ENCODE data around the gene GLO1. TPM values are rescaled to one million over a fixed set of nuclear protein-coding genes. Genes with fewer than 3 reads are reported as not detected.

The GLO1 gene
- total RNA-seq, 1 donor from 2014 or later: 202 TPM

- no peak for DNase-seq (ENCODE audit: low read depth)
- no peak overlapping the region for H3K4me3 ChIP-seq (ENCODE audit: low read depth, low read length)
- TF ChIP-seq CTCF (conservative IDR thresholded peaks at IDR 0.05; ENCODE audit: low read depth, low read length): no peak
Observed at GRCh38 chr6:38654263-38654662, 48.7 kb downstream of the GLO1 start.

- DNase-seq (ENCODE audit: low read depth): no peak
- H3K4me3 ChIP-seq (ENCODE audit: low read depth, low read length): no peak overlapping the region
- no peak for TF ChIP-seq CTCF (conservative IDR thresholded peaks at IDR 0.05; ENCODE audit: low read depth, low read length)
Observed at GRCh38 chr6:38651121-38651784, 51.7 kb downstream of the GLO1 start.

- TF ChIP-seq CTCF (conservative IDR thresholded peaks at IDR 0.05; ENCODE audit: low read depth, low read length): no peak
- no peak overlapping the region for H3K4me3 ChIP-seq (ENCODE audit: low read depth, low read length)
- DNase-seq (ENCODE audit: low read depth): no peak
Observed at GRCh38 chr6:38650207-38650752, 52.7 kb downstream of the GLO1 start.

- no peak for DNase-seq (ENCODE audit: low read depth)
- H3K4me3 ChIP-seq (ENCODE audit: low read depth, low read length): no peak overlapping the region
- TF ChIP-seq CTCF (conservative IDR thresholded peaks at IDR 0.05; ENCODE audit: low read depth, low read length): no peak
Observed at GRCh38 chr6:38649744-38650143, 53.2 kb downstream of the GLO1 start.

GRCh38 chr6:38648629-38649028, 54.3 kb downstream of the GLO1 start:
- no peak for TF ChIP-seq CTCF (conservative IDR thresholded peaks at IDR 0.05; ENCODE audit: low read depth, low read length)
- DNase-seq (ENCODE audit: low read depth): no peak
- no peak overlapping the region for H3K4me3 ChIP-seq (ENCODE audit: low read depth, low read length)

GRCh38 chr6:38646166-38646878, 56.6 kb downstream of the GLO1 start:
- H3K4me3 ChIP-seq (ENCODE audit: low read depth, low read length): no peak overlapping the region
- no peak for TF ChIP-seq CTCF (conservative IDR thresholded peaks at IDR 0.05; ENCODE audit: low read depth, low read length)
- DNase-seq (ENCODE audit: low read depth): no peak
